GM12875 (cell line): ENCODE data around the gene KCNK2.

Experiments
- H3K4me3 ChIP-seq: one replicate; pipeline ENCODE4 v1.5.1; 2011; ENCODE audit warnings: low read depth, low read length, control low read depth
- CTCF ChIP-seq: IDR thresholded peaks from 2 replicates; pipeline ENCODE4 v1.5.1; 2011; ENCODE audit warnings: low read depth, mild to moderate bottlenecking, control low read depth, inconsistent platforms, low read length, moderate library complexity, borderline replicate concordance; ENCODE audit not compliant: insufficient read depth

Gene KCNK2

GRCh38 chr1:215215846-215216245, 133.3 kb downstream of the KCNK2 start:
- TF ChIP-seq CTCF, result no peak
- no peak overlapping the region for H3K4me3 ChIP-seq

- no peak overlapping the region for H3K4me3 ChIP-seq
- no peak for TF ChIP-seq CTCF
Measured at GRCh38 chr1:215219372-215219771, 136.8 kb downstream of the KCNK2 start.

GRCh38 chr1:215220346-215220745, 137.8 kb downstream of the KCNK2 start:
- TF ChIP-seq CTCF, result no peak
- H3K4me3 ChIP-seq, result no peak overlapping the region

GRCh38 chr1:215226757-215227156, 144.2 kb downstream of the KCNK2 start:
- TF ChIP-seq CTCF, result no peak
- H3K4me3 ChIP-seq, result no peak overlapping the region

- TF ChIP-seq CTCF, result no peak
- H3K4me3 ChIP-seq, result no peak overlapping the region
Measured at GRCh38 chr1:215228193-215228592, 145.7 kb downstream of the KCNK2 start.

- H3K4me3 ChIP-seq, result no peak overlapping the region
- TF ChIP-seq CTCF, result no peak
Measured at GRCh38 chr1:215241451-215241850, 158.9 kb downstream of the KCNK2 start.

- TF ChIP-seq CTCF, result no peak
Measured at GRCh38 chr1:215243345-215244054, 161.0 kb downstream of the KCNK2 start.

More at GRCh38 chr1:215243345-215244054, 161.0 kb downstream of the KCNK2 start:
- no peak overlapping the region for H3K4me3 ChIP-seq
